ENCODE measurements around the gene ATP5F1D.

- TF ChIP-seq EZH2 (IDR thresholded peaks at IDR 0.05; ENCODE audit: low read length, unreplicated experiment) (no peak), CTCF (conservative IDR thresholded peaks at IDR 0.05; ENCODE audit: low read depth, low read length) (peak; percentile 87)
Measured at GRCh38 chr19:1243768-1244692, 2.5 kb downstream of the ATP5F1D start.

Data from PC-3 (cell line).